GM18867 (cell line): ENCODE results near the gene CCNYL1.
"Not testable (repeated sequence)": the region's sequence is repeated elsewhere in the genome, so short reads cannot be mapped to it uniquely, and the experiment has no call there.

Experiments used
- ATAC-seq: cut with Tn5 transposase; IDR thresholded peaks from one replicate; pipeline ENCODE4 v1.9.1; 2021; ENCODE audit warnings: mild to moderate bottlenecking, moderate library complexity; ENCODE audit not compliant: unreplicated experiment

Gene CCNYL1

DNA sequence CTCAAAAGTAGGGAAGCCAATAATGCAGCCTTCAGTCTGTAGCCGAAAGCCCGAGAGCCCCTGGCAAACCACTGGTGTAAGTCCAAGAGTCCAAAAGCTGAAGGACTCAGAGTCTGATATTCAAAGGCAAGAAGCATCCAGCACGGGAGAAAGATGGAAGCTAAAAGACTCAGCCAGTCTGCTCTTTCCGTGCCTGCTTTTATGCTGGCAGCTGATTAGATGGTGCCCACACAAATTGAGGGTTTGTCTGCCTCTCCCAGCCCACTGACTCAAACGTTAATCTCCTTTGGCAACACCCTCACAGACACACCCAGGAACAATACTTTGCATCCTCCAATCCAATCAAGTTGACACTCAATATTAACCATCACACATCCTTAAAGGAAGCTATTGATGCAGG, 14.5 kb upstream of the CCNYL1 start:
- not testable (repeated sequence) for ATAC-seq

DNA sequence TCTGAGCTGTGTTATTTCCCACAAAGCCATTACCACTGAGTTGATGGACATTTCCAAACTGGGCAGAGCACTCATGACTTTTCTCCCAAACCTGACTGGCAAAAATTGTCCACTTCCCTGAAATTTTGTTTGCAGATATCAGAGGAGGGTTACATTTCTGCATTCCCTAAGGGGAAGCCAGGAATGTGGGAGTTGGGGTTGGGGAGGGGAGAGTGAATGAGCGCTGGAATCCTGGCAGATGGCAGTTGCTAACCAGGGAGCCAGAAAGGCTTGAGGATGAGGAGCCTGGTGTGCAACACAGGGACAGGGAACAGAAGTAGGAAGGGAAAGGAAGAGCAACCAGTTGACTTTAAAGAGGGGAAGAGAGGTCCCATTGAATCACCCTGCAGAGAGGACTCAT, 14.0 kb upstream of the CCNYL1 start:
- ATAC-seq: no peak

DNA sequence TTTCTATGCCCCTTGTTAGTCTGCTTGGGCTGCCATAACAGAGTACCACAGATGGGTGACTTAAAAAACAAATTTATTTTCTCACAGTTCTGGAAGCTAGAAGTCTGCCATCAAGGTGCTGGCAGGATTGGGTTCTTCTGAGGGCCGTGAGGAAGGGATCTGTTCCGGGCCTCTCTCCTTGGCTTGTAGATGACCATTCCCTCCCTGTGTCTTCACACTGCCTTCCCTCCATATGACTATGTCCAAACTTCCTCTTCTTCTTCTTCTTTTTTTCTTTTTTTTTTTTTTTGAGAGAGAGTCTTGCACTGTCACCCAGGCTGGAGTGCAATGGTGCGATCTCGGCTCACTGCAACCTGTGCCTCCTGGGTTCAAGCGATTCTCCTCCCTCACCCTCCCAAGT, 13.1 kb upstream of the CCNYL1 start:
- ATAC-seq: no peak

- no peak for ATAC-seq
Measured at GRCh38 chr2:207704078-207704477, 7.4 kb upstream of the CCNYL1 start.

DNA sequence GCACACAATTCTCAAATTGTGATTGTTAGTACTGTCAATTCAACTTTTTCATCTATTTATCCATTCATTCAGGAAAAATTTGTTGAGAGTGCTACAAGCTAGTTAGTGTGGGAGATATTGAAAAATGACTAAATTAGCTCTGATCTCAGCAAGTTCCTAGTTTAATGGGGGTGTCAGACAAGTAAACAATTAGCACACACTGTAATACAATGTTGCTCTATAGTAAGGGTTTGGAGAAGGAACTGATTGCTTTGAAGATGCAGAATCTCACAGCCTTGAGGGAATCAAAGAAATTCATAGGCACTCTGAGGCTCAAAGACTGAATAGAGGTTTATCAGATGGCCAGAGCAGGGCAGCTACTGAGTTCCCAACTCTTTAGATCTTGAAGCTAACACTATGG, 6.8 kb upstream of the CCNYL1 start:
- no peak for ATAC-seq

DNA sequence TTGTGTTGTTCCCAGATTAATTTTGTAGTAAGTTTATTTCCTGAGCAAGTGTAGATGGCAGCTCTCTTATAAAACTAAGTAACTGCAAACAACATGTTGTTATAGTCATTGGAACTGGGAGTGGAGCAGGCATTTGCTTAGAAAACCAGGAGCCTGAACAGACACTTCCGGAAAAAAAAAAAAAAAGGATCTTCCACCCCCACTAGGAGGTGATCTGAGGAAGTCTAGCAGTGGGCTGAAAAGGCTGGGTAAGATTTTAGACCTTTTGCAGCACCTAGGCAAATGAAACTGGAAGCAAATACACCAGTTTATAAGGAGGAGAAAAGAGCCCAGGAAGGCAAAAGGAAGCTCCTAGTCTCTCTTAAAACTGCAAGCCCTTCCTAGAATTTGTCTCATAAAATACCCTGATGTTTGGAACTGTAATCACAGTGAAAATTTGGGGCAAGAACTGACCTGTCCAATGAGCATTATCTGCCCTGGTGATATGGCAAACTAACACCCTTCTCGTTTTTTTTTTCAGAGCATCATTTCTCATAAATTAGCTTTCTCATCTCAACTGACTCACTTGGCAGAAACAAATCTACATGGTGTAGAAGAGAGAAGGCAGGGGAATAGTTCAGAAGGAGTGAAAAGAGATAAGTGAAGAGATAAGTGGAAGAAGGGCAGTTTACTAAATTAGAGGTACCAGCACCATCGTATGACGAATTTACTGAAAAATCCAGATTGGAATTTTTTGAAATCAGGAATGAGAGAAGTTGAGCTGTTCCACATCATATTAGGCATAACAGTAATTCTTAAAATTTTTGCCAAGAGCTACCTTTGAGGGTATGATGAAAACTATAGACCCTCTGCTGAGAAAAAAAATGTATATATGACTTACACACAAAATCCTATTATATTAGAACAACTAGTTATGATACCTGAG, 4.2 kb upstream of the CCNYL1 start:
- no peak for ATAC-seq

GRCh38 chr2:207711750-207712530, 500 bp downstream of the CCNYL1 start:
- ATAC-seq: peak; percentile 31

GRCh38 chr2:207716056-207716455, 4.6 kb downstream of the CCNYL1 start:
- no peak for ATAC-seq

- ATAC-seq: no peak
Measured at GRCh38 chr2:207718521-207718920, 7.1 kb downstream of the CCNYL1 start.

GRCh38 chr2:207719008-207719407, 7.6 kb downstream of the CCNYL1 start:
- no peak for ATAC-seq

DNA sequence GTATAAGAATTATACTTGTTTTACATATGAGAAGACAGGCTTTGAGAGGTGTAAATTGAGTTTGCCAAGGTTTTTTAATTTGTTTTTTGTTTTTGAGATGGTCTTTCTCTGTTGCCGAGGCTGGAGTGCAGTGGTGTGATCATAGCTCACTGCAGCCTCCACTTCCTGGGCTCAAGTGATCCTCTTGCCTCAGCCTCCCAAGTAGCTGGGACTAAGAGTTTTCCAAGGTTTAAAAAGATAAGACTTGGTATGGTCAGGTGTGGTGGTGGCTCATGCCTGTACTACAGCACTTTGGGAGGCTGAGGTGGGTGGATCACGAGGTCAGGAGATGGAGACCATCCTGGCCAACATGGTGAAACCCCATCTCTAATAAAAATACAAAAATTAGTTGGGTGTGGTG, 8.2 kb downstream of the CCNYL1 start:
- not testable (repeated sequence) for ATAC-seq

GRCh38 chr2:207720517-207721187, 9.2 kb downstream of the CCNYL1 start:
- no peak for ATAC-seq

GRCh38 chr2:207722773-207723424, 11.5 kb downstream of the CCNYL1 start:
- ATAC-seq: no peak

- not testable (repeated sequence) for ATAC-seq
Measured at GRCh38 chr2:207723425-207723787, 12.0 kb downstream of the CCNYL1 start.

DNA sequence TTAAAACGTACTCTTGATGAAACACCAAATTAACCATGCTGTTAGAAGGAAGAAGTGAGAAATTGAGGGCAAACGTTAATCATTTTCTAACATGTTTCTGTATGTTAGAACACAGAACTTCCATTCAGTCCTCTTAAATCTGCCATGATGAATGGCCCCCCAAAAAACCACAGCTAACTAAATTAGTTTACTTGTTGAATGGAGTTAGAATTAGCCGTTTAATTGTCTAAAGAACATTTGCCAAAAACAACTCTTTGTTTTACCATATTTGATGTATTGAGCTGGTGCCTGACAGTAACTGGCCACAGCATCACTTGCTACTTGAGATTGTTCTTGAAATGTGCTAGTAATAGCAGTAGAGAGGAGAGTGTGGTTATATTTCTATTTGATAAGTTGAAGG, 12.7 kb downstream of the CCNYL1 start:
- no peak for ATAC-seq

GRCh38 chr2:207725873-207726578, 14.6 kb downstream of the CCNYL1 start:
- ATAC-seq: no peak

DNA sequence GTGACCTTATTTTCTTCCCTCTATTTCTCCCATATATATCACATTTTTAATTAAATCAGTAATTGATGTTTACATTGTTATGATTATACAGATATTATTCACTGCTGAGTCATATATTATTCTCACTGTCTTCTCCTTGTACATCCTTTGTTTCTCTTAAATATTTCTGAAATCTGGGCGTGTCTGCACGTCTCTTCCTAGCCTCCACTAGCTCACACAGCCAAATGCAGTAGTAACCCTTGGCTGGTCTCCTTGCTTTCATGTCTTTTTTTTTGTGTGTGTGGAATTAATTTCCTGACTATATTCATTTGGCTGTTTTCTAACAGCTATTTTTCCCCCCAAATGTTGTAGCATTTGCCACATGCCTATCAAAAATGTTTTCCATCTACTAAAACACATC, 15.8 kb downstream of the CCNYL1 start:
- no peak for ATAC-seq

DNA sequence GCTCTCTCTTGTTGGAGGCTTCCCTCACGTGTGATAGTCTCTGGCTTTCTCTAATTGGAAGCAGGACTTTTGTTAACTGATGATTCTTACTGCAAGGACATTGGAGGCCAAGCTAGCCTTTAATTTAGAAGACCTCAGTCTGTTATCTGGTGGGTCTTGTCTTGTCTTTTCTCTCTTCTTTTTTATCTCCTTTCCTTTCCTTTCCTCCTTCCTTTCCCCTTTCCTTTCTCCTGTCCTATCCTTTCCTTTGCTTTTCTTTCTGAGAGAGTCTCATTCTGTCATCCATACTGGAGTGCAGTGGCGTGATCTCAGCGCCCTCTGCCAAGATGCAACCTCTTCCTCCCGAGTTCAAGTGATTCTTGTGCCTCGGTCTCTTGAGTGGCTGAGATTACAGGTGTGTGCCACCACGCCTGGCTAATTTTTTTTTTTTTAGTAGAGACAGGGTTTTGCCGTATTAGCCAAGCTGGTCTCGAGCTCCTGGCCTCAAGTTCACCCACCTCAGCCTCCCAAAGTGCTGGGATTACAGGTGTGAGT, 18.1 kb downstream of the CCNYL1 start:
- no peak for ATAC-seq

DNA sequence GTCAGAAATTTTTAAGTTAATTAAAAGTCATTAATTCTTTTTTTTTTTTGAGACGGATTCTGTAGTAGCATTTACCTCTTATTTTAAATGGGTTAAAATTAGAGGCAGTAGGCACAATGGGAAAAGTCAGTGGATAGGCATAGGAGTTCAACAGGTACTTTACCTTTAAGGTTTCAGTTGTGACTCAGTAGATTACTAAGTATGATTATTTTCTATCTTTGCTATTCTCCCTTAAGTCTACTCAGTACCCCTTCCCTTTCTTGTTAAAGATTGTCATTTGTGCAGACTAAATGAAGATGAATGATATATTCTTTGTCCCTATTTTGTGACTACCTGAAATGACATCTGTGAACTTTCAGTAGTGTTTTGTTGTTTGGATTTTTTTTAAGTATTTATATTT, 19.7 kb downstream of the CCNYL1 start:
- no peak for ATAC-seq

- no peak for ATAC-seq
Measured at GRCh38 chr2:207733597-207734240, 22.3 kb downstream of the CCNYL1 start.
